ENCODE measurements around the gene SLC66A3.

SLC66A3 gene

DNA sequence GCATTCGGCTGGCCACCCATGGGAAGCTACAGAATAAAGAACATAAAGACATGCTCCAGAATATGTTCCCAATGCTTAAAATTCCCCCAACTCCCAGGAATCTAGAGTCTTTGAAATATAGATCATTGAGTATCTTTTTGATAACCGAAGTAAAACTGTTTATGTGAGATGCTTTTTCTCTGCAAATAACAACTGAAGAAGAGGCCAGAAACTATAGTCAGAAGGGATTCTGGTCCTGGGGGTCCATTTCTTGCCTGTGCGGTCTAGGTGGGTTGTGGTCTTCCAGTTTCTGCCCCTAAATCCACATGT is 30.6 kb upstream of the SLC66A3 start:
- no peaks in the 10 kb centered on the region for H3K4me1 Mint-ChIP-seq
- H3K27ac Mint-ChIP-seq = no peak overlapping the region
- no peaks in the 10 kb centered on the region for H3K36me3 Mint-ChIP-seq (ENCODE audit: low read depth)
- TF ChIP-seq, protein P1, sequence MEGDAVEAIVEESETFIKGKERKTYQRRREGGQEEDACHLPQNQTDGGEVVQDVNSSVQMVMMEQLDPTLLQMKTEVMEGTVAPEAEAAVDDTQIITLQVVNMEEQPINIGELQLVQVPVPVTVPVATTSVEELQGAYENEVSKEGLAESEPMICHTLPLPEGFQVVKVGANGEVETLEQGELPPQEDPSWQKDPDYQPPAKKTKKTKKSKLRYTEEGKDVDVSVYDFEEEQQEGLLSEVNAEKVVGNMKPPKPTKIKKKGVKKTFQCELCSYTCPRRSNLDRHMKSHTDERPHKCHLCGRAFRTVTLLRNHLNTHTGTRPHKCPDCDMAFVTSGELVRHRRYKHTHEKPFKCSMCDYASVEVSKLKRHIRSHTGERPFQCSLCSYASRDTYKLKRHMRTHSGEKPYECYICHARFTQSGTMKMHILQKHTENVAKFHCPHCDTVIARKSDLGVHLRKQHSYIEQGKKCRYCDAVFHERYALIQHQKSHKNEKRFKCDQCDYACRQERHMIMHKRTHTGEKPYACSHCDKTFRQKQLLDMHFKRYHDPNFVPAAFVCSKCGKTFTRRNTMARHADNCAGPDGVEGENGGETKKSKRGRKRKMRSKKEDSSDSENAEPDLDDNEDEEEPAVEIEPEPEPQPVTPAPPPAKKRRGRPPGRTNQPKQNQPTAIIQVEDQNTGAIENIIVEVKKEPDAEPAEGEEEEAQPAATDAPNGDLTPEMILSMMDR (IDR thresholded peaks at IDR 0.05; ENCODE audit: unreplicated experiment in 3 of 3) = peak in 1 of 3 experiments; percentile 5
- no peak overlapping the region for H3K4me3 Mint-ChIP-seq
- peaks cover 37% of the 10 kb centered on the region for H3K27me3 Mint-ChIP-seq (ENCODE audit: low read depth)
- no peaks in the 10 kb centered on the region for H3K9me3 Mint-ChIP-seq

DNA sequence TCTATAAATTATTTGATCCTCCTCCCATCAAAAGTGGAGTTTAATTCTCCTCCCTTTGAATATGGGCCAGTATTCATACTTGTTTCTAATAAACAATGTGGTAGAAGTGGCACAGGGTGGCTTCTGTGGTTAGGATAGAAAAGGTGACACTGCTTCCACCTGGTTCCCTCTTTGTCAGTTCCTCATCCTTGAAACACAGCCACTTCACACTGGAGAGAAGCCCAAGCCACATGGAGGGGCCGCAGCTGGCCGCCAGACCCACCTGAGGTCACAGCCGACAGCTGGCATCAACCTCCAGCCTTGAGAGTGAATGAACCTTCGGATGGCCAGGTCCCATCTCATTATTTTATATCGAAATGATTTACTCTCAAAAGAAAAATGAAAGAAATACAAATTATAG is 27.5 kb upstream of the SLC66A3 start:
- peaks cover 5% of the 10 kb centered on the region for H3K4me1 Mint-ChIP-seq
- H3K36me3 Mint-ChIP-seq (ENCODE audit: low read depth) = no peaks in the 10 kb centered on the region
- H3K27me3 Mint-ChIP-seq (ENCODE audit: low read depth) = peaks cover 25% of the 10 kb centered on the region
- TF ChIP-seq, protein P1 (IDR thresholded peaks at IDR 0.05; ENCODE audit: unreplicated experiment in 3 of 3) = no peak
- no peak overlapping the region for H3K4me3 Mint-ChIP-seq
- H3K27ac Mint-ChIP-seq = no peak overlapping the region
- H3K9me3 Mint-ChIP-seq = no peaks in the 10 kb centered on the region

DNA sequence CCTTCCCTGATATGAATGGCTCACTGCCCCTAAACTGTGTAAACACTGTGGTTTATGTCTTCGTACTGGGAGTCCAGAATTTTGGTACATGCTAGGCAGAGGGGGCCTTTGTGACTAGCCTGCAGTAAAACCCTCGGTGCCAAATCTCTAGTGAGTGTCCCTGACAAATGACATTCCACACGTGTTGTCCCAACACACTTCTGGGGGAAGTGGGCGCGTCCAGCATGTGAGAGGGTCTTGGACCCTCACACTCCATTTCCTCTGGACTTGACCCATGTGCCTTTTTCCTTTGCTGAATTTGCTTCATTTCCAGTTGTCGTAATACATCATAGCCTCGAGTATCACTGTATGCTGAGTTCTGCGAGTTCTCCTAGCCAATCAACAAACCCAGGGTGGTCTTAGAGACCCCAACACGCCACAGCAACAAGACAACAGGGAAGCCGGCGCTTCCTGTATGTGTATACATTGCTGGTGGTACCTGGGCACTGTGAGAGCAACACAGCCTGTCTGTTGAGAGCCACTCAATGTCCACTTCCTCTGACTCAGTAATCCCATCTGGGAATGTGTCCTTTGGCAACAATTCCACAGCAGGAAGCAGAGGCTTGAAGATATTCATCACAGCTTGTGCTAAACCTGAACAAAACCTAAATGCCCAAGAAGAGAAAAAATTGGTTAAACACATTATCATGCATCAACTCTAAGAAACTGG is 26.9 kb upstream of the SLC66A3 start:
- TF ChIP-seq, protein P1 (IDR thresholded peaks at IDR 0.05; ENCODE audit: unreplicated experiment in 3 of 3) = no peak
- Mint-ChIP-seq H3K9me3 (no peaks in the 10 kb centered on the region), H3K27ac (peak overlapping the region; percentile 24 to 78 (median 29)), H3K36me3 (ENCODE audit: low read depth) (no peaks in the 10 kb centered on the region), H3K4me3 (peak overlapping the region in 2 of 3 experiments; percentile 61 to 72), H3K4me1 (peaks cover 10% of the 10 kb centered on the region), H3K27me3 (ENCODE audit: low read depth) (peaks cover 21% of the 10 kb centered on the region)

DNA sequence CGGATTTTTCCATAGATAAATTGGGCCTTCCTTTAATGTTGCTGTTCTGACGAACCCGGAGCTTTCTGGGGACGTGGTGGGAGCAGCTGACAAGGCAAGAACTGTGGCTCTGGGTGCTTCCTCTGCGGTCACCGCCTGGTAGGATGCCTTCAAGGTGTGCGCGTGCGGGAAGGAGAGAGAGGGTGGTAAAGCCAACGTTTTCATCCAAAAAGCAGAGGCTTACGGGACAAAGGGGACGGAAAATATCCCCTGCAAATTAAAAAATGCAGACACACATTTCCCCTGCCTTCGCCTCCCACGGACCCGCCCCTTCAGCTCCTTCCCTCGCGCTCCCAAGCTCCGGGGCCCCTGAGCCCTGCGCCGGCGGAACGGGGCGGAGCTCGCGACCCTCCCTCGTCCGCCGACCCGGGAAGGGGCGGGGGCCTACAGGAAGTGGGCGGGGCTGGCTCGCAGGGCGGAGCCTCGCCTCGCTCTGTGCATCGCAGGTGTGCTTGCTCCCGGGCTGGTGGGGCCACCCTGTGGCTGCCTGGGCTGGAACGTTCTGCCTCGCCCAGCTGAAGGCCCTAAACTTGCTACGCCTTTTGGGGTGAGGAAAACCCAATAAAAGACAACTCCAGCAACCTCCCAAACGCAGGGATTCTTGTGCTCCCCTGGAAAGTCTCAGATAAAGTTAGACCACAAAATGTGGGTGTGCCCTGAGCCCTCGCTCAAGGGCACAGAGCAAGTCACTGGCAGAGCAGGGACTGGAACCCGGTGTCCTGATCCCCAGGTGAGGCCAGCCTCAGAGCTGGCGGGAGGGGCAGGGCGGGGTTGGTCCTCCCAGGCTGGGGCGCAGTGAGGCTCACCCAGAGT is 25.4 kb upstream of the SLC66A3 start:
- no peaks in the 10 kb centered on the region for H3K36me3 Mint-ChIP-seq (ENCODE audit: low read depth)

DNA sequence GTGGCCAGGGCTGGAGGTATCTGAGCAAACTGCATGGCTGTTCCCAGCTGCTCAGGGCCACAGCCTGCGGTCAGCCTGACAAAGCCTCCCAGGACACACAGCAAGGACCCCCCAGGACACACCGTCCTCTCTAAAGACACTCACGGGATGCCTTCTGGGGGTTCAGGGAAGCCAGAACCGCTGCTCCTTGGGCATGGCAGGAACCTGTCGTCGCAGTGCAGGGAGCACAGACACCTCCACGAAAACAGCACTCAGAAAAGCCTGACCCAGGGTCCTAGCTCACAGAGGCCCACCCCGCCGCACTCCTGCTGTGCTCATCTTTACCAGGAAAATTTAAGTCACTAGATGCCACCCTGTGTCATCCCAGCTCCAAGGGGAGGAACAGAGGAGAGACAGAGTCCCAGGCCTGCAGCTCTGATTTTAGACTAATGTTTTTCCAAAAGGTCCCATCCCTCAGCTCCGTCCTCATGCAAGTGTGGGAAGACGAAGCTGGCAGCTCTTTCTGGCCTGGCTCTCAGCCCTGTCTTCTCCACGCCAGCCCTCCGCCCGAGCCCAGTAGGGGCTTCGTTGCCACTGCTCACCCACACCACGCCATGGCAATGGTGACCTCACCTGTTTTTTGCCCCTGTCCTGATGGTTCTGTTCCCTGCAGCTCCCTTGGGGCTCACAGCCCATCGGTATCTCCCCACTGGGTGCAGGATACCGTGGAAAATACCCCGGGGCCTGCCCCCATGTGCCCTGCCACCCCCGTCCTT is 23.9 kb upstream of the SLC66A3 start:
- Mint-ChIP-seq H3K4me3 (peak overlapping the region; percentile 52 to 71 (median 56)), H3K27me3 (ENCODE audit: low read depth) (peaks cover 6% of the 10 kb centered on the region), H3K4me1 (peaks cover 29% of the 10 kb centered on the region), H3K9me3 (no peaks in the 10 kb centered on the region), H3K36me3 (ENCODE audit: low read depth) (no peaks in the 10 kb centered on the region), H3K27ac (peak overlapping the region in 1 of 3 experiments; percentile 55)
- TF ChIP-seq, protein P1 (IDR thresholded peaks at IDR 0.05; ENCODE audit: unreplicated experiment in 3 of 3) = no peak

More for the DNA sequence above, 25.4 kb upstream of the SLC66A3 start:
- TF ChIP-seq, protein P1 (IDR thresholded peaks at IDR 0.05; ENCODE audit: unreplicated experiment in 3 of 3) = peak; percentile 29 to 56 (median 37)
- Mint-ChIP-seq H3K4me3 (peak overlapping the region; percentile 77 to 81 (median 81)), H3K27ac (peak overlapping the region; percentile 64 to 75 (median 72)), H3K4me1 (peaks cover 25% of the 10 kb centered on the region), H3K27me3 (ENCODE audit: low read depth) (peaks cover 15% of the 10 kb centered on the region), H3K9me3 (no peaks in the 10 kb centered on the region)
